H1 (cell line): ENCODE measurements around the gene GLI1. TPM values are rescaled to one million over a fixed set of nuclear protein-coding genes. Genes with fewer than 3 reads are reported as not detected.

ENCODE experiments used
- CTCF ChIA-PET: fragments of 300-600 bp; sonication (Branson Sonifier 250); formaldehyde crosslinking; loops from one replicate; lab custom pipeline; 2021; ENCODE audit not compliant: partially characterized antibody; lab: Charles Lee
- POLR2A ChIA-PET: fragments of 300-600 bp; sonication (Branson Sonifier 250); formaldehyde crosslinking; loops from one replicate; lab custom pipeline; 2021; ENCODE audit warnings: inconsistent platforms; ENCODE audit not compliant: partially characterized antibody; lab: Charles Lee
- DNase-seq, 2 experiments: peaks; one replicate each; pipeline versions ENCODE4 v3.0.0 to v3.0.0-alpha.2; 2010 to 2022; ENCODE audit warnings: low spot score in 2 of 2, low read depth in 1 of 2, mixed read lengths in 1 of 2
- FAIRE-seq: peaks from 2 replicates; lab custom pipeline; 2011; peaks lifted over from hg19 to GRCh38; lab: Jason Lieb, UNC
- H2AFZ ChIP-seq: 2 replicates; pipeline ENCODE4 v1.8.1; 2012; ENCODE audit warnings: low read length, inconsistent platforms
- H2AK5ac ChIP-seq: 2 replicates; pipeline ENCODE4 v1.6.1; 2013; ENCODE audit warnings: low read depth, low read length
- H2BK120ac ChIP-seq: replicated peaks from 2 replicates; pipeline ENCODE3; 2013; ENCODE audit warnings: low read depth, low read length, inconsistent platforms
- H2BK12ac ChIP-seq: 2 replicates; pipeline ENCODE4 v1.6.1; 2013; ENCODE audit warnings: low read depth, low read length
- H2BK15ac ChIP-seq: 2 replicates; pipeline ENCODE4 v1.6.1; 2013; ENCODE audit warnings: low read length
- H2BK20ac ChIP-seq: 2 replicates; pipeline ENCODE4 v1.6.1; 2013; ENCODE audit warnings: low read length
- H2BK5ac ChIP-seq: 2 replicates; pipeline ENCODE4 v1.6.1; 2013; ENCODE audit warnings: low read depth, low read length
- H3K14ac ChIP-seq: 2 replicates; pipeline ENCODE4 v1.6.1; 2013; ENCODE audit warnings: inconsistent platforms; ENCODE audit not compliant: insufficient read length
- H3K18ac ChIP-seq: 2 replicates; pipeline ENCODE4 v1.6.1; 2013; ENCODE audit warnings: low read length; ENCODE audit errors: extremely low read depth
- H3K23ac ChIP-seq: 2 replicates; pipeline ENCODE4 v1.6.1; 2013; ENCODE audit warnings: inconsistent platforms; ENCODE audit not compliant: insufficient read length
- H3K23me2 ChIP-seq: 2 replicates; pipeline ENCODE4 v1.6.1; 2013; ENCODE audit warnings: low read depth, low read length
- H3K27ac ChIP-seq: 2 replicates; pipeline ENCODE4 v1.6.1; 2011; ENCODE audit warnings: low read depth, low read length, inconsistent platforms
- H3K27me3 ChIP-seq, 4 experiments: replicated peaks in 1 of 4; 1 replicate in 1 of 4; 2 replicates in 3 of 4; pipeline versions ENCODE4 v1.6.1 to v1.8.1; 2011 to 2013; ENCODE audit warnings: low read length in 3 of 4, mild to moderate bottlenecking in 3 of 4, inconsistent platforms in 2 of 4, mixed read lengths in 2 of 4, moderate library complexity in 1 of 4; ENCODE audit not compliant: control insufficient read depth in 3 of 4, insufficient read depth in 3 of 4; ENCODE audit errors: extremely low read depth in 1 of 4
- H3K36me3 ChIP-seq, 4 experiments: 2 replicates each; pipeline versions ENCODE4 v1.6.1 to v1.8.1; 2011 to 2013; ENCODE audit warnings: mild to moderate bottlenecking in 4 of 4, low read length in 3 of 4, moderate library complexity in 2 of 4, control low read depth in 1 of 4, inconsistent platforms in 1 of 4; ENCODE audit not compliant: insufficient read depth in 4 of 4, control insufficient read depth in 2 of 4
- H3K4ac ChIP-seq: replicated peaks from 2 replicates; pipeline ENCODE3; 2013; ENCODE audit warnings: low read length, low read depth, mixed read lengths, inconsistent platforms; ENCODE audit not compliant: insufficient read length
- H3K4me1 ChIP-seq, 4 experiments: replicated peaks in 1 of 4; 1 replicate in 1 of 4; 2 replicates in 3 of 4; pipeline versions ENCODE4 v1.6.1 to v1.8.1; 2011 to 2013; ENCODE audit warnings: low read length in 3 of 4, inconsistent platforms in 2 of 4, mixed read lengths in 1 of 4; ENCODE audit not compliant: insufficient read depth in 4 of 4, control insufficient read depth in 3 of 4
- H3K4me2 ChIP-seq, 2 experiments: 2 replicates each; pipeline versions ENCODE4 v1.6.1 to v1.8.1; 2011 to 2013; ENCODE audit warnings: low read depth in 2 of 2, low read length in 2 of 2, control low read depth in 1 of 2, inconsistent platforms in 1 of 2, mild to moderate bottlenecking in 1 of 2; ENCODE audit not compliant: insufficient read depth in 1 of 2
- H3K4me3 ChIP-seq, 4 experiments: fragments of 200-600, 300-600 bp in 1 of 4; sonication (generic), shearing (Covaris generic), sonication (Bioruptor Twin) in 1 of 4; 2 replicates each; pipeline versions ENCODE4 v1.5.1 to v1.8.1; 2011 to 2016; ENCODE audit warnings: low read length in 4 of 4, low read depth in 3 of 4, control low read depth in 2 of 4, inconsistent platforms in 2 of 4, mild to moderate bottlenecking in 2 of 4, mixed read lengths in 1 of 4, moderate library complexity in 1 of 4; ENCODE audit not compliant: insufficient read depth in 2 of 4; ENCODE audit errors: extremely low read depth in 1 of 4
- H3K56ac ChIP-seq: replicated peaks from 2 replicates; pipeline ENCODE3; 2013; ENCODE audit warnings: low read depth, mild to moderate bottlenecking, mixed read lengths, low read length, inconsistent platforms; ENCODE audit not compliant: insufficient read length
- H3K79me1 ChIP-seq: 2 replicates; pipeline ENCODE4 v1.6.1; 2013; ENCODE audit warnings: low read depth, low read length, control low read depth
- H3K79me2 ChIP-seq, 2 experiments: 2 replicates each; pipeline versions ENCODE4 v1.6.1 to v1.8.1; 2012 to 2013; ENCODE audit warnings: low read length in 2 of 2, mild to moderate bottlenecking in 2 of 2, inconsistent platforms in 1 of 2; ENCODE audit not compliant: insufficient read depth in 2 of 2, control insufficient read depth in 1 of 2
- H3K9ac ChIP-seq, 4 experiments: replicated peaks in 1 of 4; 1 replicate in 1 of 4; 2 replicates in 3 of 4; pipeline versions ENCODE4 v1.6.1 to v1.8.1; 2011 to 2013; ENCODE audit warnings: low read depth in 3 of 4, low read length in 3 of 4, control low read depth in 2 of 4, mild to moderate bottlenecking in 2 of 4, moderate library complexity in 2 of 4, inconsistent platforms in 1 of 4; ENCODE audit errors: extremely low read depth in 1 of 4
- H3K9me3 ChIP-seq, 2 experiments: 2 replicates each; pipeline versions ENCODE4 v1.6.1 to v1.8.1; 2012 to 2013; ENCODE audit warnings: mild to moderate bottlenecking in 2 of 2, moderate library complexity in 2 of 2, control low read depth in 1 of 2, inconsistent platforms in 1 of 2, low read depth in 1 of 2, low read length in 1 of 2, mixed read lengths in 1 of 2; ENCODE audit not compliant: insufficient read depth in 2 of 2
- H4K20me1 ChIP-seq, 2 experiments: replicated peaks in 1 of 2; 2 replicates each; pipeline versions ENCODE3 to v1.8.1; 2011 to 2013; ENCODE audit warnings: inconsistent platforms in 2 of 2, low read length in 2 of 2, mild to moderate bottlenecking in 1 of 2; ENCODE audit not compliant: insufficient read depth in 2 of 2, control insufficient read depth in 1 of 2
- H4K5ac ChIP-seq: 2 replicates; pipeline ENCODE4 v1.6.1; 2013; ENCODE audit warnings: low read length, low read depth, mixed read lengths, inconsistent platforms; ENCODE audit not compliant: insufficient read length
- H4K8ac ChIP-seq: 2 replicates; pipeline ENCODE4 v1.8.0; 2013; ENCODE audit warnings: mild to moderate bottlenecking, moderate library complexity, low read length, inconsistent platforms; ENCODE audit not compliant: insufficient read depth; ENCODE audit errors: extremely low read depth
- H4K91ac ChIP-seq: replicated peaks from 2 replicates; pipeline ENCODE3; 2013; ENCODE audit warnings: low read length, mixed read lengths, inconsistent platforms; ENCODE audit not compliant: insufficient read length
- BCL11A ChIP-seq, 2 experiments: IDR thresholded peaks; one replicate each; pipeline ENCODE4 v1.6.1; 2011; ENCODE audit warnings: low read depth in 2 of 2, low read length in 2 of 2, mild to moderate bottlenecking in 2 of 2
- BRCA1 ChIP-seq: IDR thresholded peaks from 2 replicates; pipeline ENCODE4 v1.6.1; 2012; ENCODE audit warnings: low read depth, low read length, improper control_type of control experiment
- CHD1 ChIP-seq: IDR thresholded peaks from 2 replicates; pipeline ENCODE4 v1.6.1; 2012; ENCODE audit warnings: low read depth, low read length, improper control_type of control experiment
- GABPA ChIP-seq: IDR thresholded peaks from 2 replicates; pipeline ENCODE4 v1.6.1; 2011; ENCODE audit warnings: mild to moderate bottlenecking, low read length, moderate library complexity, borderline replicate concordance; ENCODE audit not compliant: insufficient read depth
- KDM1A ChIP-seq: fragments of 200-600, 300-600 bp; sonication (generic); IDR thresholded peaks from 2 replicates; pipeline ENCODE4 v1.7.1; 2016; ENCODE audit warnings: mild to moderate bottlenecking, low read length, borderline replicate concordance
- RAD21 ChIP-seq, 2 experiments: IDR thresholded peaks in 1 of 2; conservative IDR thresholded peaks in 1 of 2; 2 replicates each; pipeline ENCODE4 v1.6.1; 2011; ENCODE audit warnings: low read depth in 2 of 2, low read length in 2 of 2, improper control_type of control experiment in 1 of 2, inconsistent platforms in 1 of 2, mild to moderate bottlenecking in 1 of 2, moderate library complexity in 1 of 2
- RXRA ChIP-seq: IDR thresholded peaks from 2 replicates; pipeline ENCODE4 v1.6.1; 2011; ENCODE audit warnings: low read depth, mild to moderate bottlenecking, low read length, moderate library complexity; ENCODE audit not compliant: insufficient read depth
- SIX5 ChIP-seq: IDR thresholded peaks from 2 replicates; pipeline ENCODE4 v1.6.1; 2011; ENCODE audit warnings: mild to moderate bottlenecking, low read depth, low read length
- SP2 ChIP-seq: IDR thresholded peaks from 2 replicates; pipeline ENCODE4 v1.6.1; 2012; ENCODE audit warnings: mild to moderate bottlenecking, low read length, inconsistent platforms
- WGBS, 2 experiments: shearing (Covaris generic) in 1 of 2; methylation state at CpG; one replicate each; pipeline versions ENCODE4 v1.1.6 to v1.1.7; 2013 to 2015; ENCODE audit warnings: low lambda C conversion rate in 2 of 2, mixed read lengths in 2 of 2, inconsistent platforms in 1 of 2, low coverage in 1 of 2, missing lambda C conversion rate in 1 of 2; ENCODE audit not compliant: insufficient replicate concordance in 2 of 2, insufficient coverage in 1 of 2, insufficient read length in 1 of 2; ENCODE audit errors: extremely low coverage in 1 of 2, missing lambda C conversion rate in 1 of 2; 5-methylcytosine and 5-hydroxymethylcytosine counted together
- polyA plus RNA-seq, 7 experiments: library from polyadenylated mRNA; depleted of rRNA in 3 of 7; stranded (reverse) in 5 of 7; unstranded in 2 of 7; fragments of >200 nt in 5 of 7; fragments of 200-250 nt in 2 of 7; gene quantifications; 1 replicate in 5 of 7; 2 replicates in 1 of 7; 4 replicates in 1 of 7; pipeline versions ENCODE4 v1.2.1 to v1.2.3, GENCODE V29; 2011 to 2013; ENCODE audit warnings: missing spikeins in 2 of 7, mixed read lengths in 2 of 7
- total RNA-seq: library from RNA; stranded (reverse); fragmentation: NEBNext Ultra II Directional; extraction: Animal tissue kit (Norgen Biotek cat#: 25700); gene quantifications from 2 replicates; pipeline ENCODE4 v1.2.1, GENCODE V29; 2021
- TF ChIP-seq, protein P1 (sequence below): IDR thresholded peaks from 2 replicates; pipeline ENCODE4 v1.6.1; 2012; ENCODE audit warnings: inconsistent platforms

The GLI1 gene
- total and polyA plus RNA-seq, 2 of the 8 experiments (the other 6 are each of a cell fraction or from before 2014, with no cell fraction given), result 23.5 to 25.3 TPM

DNA sequence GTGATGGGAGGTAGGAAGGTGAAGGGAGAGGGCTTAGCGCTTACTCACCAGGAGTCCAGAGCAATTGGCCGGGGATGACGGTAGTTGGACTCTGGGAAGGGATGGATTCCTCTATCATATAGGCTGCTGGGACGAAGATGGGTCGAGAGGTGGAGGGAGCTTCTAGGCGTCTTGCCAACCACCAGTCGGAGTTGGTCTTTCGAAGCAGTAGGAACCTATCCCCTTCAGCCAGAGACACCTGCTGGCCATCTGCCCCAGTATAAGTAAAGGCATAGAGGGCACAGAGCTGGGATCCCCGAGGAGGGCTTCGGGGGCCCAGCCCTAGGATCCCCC is 19.4 kb downstream of the GLI1 start:
- H3K27me3 ChIP-seq, result peaks cover 20 to 35% (median 33%) of the 10 kb centered on the region in 4 experiments

More for the DNA sequence above, 19.4 kb downstream of the GLI1 start:
- WGBS, 2 experiments, result 87% methylated on average over 10 of the region's 10 CpGs; no CpG with 5 or more reads in 1 of the 2 experiments
- peaks cover 0 to 25% (median 11%) of the 10 kb centered on the region in 4 experiments; a peak in 6 of 7 replicates for H3K4me1 ChIP-seq
- H3K23me2 ChIP-seq, result peaks cover 8% of the 10 kb centered on the region; the same call in 1 of the 2 replicates
- H3K36me3 ChIP-seq, result no peaks in the 10 kb centered on the region
- H3K9me3 ChIP-seq, result no peaks in the 10 kb centered on the region
- no peak overlapping the region for H2BK120ac ChIP-seq
- DNase-seq (no peak), FAIRE-seq (no peak)
- no peaks in the 10 kb centered on the region for H3K79me1 ChIP-seq
- H3K18ac ChIP-seq, result no peak overlapping the region
- H3K4ac ChIP-seq, result no peak overlapping the region
- TF ChIP-seq RAD21 (IDR thresholded peaks at IDR 0.05 in 1 of 2, conservative IDR thresholded peaks at IDR 0.05 in 1 of 2; ENCODE audit: low read depth in 2 of 2, low read length in 2 of 2), result no peak
- no peak for TF ChIP-seq BCL11A (IDR thresholded peaks at IDR 0.05; ENCODE audit: low read depth in 2 of 2, low read length in 2 of 2)
- no peak for TF ChIP-seq KDM1A
- TF ChIP-seq CHD1, result no peak
- no peak for TF ChIP-seq SP2
- no peak for TF ChIP-seq GABPA
- TF ChIP-seq, protein P1, sequence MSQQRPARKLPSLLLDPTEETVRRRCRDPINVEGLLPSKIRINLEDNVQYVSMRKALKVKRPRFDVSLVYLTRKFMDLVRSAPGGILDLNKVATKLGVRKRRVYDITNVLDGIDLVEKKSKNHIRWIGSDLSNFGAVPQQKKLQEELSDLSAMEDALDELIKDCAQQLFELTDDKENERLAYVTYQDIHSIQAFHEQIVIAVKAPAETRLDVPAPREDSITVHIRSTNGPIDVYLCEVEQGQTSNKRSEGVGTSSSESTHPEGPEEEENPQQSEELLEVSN, result no peak
- no peak for TF ChIP-seq RXRA
- TF ChIP-seq SIX5, result no peak
- TF ChIP-seq BRCA1, result no peak
- no peak overlapping the region for H4K8ac ChIP-seq
- H3K9ac ChIP-seq, result no peak overlapping the region
- H3K56ac ChIP-seq, result no peak overlapping the region
- peak overlapping the region; percentile 4; the same call in 1 of the 2 replicates for H2BK12ac ChIP-seq
- H2AK5ac ChIP-seq, result no peak overlapping the region
- H3K4me3 ChIP-seq, result no peak overlapping the region
- H3K14ac ChIP-seq, result no peak overlapping the region
- CTCF ChIA-PET, result interaction anchor here (1.0 to 25.1 kb wide), 4 partner anchors 8 to 252 kb away, joined by 3 to 441 read pairs (median 4); partner anchors contain the start of genes GLI1 and INHBE
- no peaks in the 10 kb centered on the region for H3K79me2 ChIP-seq
- no peak overlapping the region for H3K23ac ChIP-seq
- POLR2A ChIA-PET, result no interaction called here
- H2BK15ac ChIP-seq, result no peak overlapping the region
- H4K5ac ChIP-seq, result no peak overlapping the region
- H2BK20ac ChIP-seq, result no peak overlapping the region
- H4K91ac ChIP-seq, result no peak overlapping the region
- no peak overlapping the region for H3K4me2 ChIP-seq
- no peak overlapping the region for H2AFZ ChIP-seq
- no peak overlapping the region for H3K27ac ChIP-seq
- no peak overlapping the region for H2BK5ac ChIP-seq
- H4K20me1 ChIP-seq, result peaks cover 0 to 1% of the 10 kb centered on the region in 2 experiments
